HG03060 (cell line): ENCODE data around the gene PYGO2.
"Not testable (repeated sequence)": the region's sequence is repeated elsewhere in the genome, so short reads cannot be mapped to it uniquely, and the experiment has no call there.

Experiments
- ATAC-seq: cut with Tn5 transposase; IDR thresholded peaks from one replicate; pipeline ENCODE4 v1.9.1; 2021; ENCODE audit warnings: low read depth, moderate number of reproducible peaks; ENCODE audit not compliant: unreplicated experiment

The PYGO2 gene

GRCh38 chr1:154983776-154984466, 22.3 kb upstream of the PYGO2 start:
- ATAC-seq: no peak

DNA sequence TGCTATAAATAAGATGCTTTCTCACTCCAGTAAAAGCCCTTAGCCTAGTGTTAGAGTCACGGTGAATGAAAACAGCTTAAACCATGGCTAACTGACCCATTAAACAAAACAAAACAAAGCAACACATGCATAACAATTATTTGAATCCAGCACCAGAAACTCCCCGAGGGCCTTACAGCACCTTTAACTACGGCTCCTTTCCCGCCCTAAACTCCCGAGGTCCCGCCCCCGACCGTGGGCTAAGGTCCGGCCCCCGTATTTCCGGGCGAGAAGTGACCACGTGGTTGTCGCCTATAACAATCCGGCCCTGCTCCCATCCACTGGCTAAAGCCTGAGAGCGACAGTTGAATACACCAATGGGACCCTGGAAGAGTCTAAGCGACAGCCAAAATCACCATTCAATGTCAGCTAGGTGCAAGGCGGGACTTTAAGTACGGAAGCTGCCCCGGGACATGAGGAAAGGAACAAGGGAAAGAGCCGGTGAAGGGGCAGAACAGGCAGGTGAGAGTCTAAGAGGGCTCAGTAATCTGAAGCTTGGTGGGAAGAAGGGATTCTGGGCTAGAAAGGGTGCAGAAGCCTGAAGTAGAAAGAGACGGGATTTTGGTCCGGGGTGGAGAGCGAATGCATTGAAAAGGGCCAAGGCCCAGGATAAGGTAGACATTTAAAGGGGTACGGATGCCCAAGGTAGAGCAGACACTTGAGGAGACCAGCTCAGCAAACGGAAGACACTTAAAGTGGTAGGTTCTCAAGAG, 21.5 kb upstream of the PYGO2 start, which contains the start of gene FLAD1:
Gene FLAD1 (plus strand): TSS at position 448 of the 752 bp plus-strand sequence. CDS start 351 bp downstream, outside the sequence.
- ATAC-seq: peak; percentile 85

DNA sequence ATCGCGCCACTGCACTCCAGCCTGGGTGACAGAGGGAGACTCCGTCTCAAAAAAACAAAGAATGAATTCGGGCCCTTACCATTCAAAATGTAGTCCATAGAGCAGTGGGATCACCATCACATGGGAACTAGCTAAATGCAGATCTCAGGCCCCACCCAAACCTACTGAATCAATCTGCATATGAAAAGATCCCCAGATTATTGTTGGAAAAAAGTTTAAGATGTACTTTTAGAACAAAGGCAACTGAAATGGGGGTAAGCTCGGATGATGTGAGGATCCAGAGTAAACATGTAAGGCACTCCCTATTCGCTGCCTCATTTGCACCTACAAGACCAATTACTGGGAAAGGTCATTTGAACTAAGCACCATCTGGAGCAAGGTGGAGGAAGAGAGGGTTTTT, 20.8 kb upstream of the PYGO2 start:
- ATAC-seq: no peak

GRCh38 chr1:154978360-154978759, 16.8 kb upstream of the PYGO2 start:
- ATAC-seq: no peak

DNA sequence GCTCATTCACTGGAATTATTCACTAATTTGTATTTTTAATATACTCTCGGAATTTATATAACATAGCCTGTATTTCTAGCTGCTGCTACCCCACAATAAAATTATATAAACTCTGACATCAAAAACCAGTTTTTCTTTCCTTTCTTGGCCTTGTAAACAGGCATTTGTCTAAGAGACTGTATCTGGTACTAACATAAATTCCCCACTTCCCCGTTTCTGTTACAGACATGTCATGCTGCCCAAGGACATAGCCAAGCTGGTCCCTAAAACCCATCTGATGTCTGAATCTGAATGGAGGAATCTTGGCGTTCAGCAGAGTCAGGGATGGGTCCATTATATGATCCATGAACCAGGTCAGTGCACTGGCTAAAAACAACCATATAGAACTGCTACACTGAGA, 16.2 kb upstream of the PYGO2 start:
- ATAC-seq: not testable (repeated sequence)

DNA sequence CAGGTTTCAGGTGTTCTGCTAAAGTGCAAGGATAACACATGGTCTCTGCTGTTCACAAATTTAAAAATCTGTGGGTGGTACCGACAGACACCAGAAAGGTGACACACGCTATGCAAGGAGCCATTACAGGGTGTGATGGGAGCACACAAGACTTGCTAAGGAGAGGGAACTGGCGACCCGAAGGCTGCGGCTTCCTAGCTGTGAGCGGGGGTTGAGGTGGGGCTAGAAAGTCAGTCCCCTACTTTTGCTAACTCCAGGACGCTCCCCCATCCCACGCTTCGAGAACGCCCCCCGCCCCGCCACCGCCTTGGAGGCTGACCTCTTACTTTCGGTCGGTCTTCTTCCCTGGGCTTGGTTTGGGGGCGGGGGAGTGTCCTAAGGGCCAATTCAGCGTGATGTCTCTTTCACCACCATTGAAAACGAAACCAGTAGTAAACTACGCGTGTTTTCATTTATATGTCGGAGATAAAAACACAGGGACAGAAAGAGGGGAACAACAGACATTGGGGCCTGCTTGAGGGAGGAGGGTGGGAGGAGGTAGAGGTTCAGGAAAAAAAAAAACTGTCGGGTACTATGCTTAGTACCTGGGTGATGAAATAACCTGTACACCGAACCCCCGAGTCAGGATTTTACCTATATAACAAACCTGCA, 14.0 kb upstream of the PYGO2 start:
- ATAC-seq: no peak

- ATAC-seq: peak; percentile 38
Measured at GRCh38 chr1:154974808-154975408, 13.3 kb upstream of the PYGO2 start.

DNA sequence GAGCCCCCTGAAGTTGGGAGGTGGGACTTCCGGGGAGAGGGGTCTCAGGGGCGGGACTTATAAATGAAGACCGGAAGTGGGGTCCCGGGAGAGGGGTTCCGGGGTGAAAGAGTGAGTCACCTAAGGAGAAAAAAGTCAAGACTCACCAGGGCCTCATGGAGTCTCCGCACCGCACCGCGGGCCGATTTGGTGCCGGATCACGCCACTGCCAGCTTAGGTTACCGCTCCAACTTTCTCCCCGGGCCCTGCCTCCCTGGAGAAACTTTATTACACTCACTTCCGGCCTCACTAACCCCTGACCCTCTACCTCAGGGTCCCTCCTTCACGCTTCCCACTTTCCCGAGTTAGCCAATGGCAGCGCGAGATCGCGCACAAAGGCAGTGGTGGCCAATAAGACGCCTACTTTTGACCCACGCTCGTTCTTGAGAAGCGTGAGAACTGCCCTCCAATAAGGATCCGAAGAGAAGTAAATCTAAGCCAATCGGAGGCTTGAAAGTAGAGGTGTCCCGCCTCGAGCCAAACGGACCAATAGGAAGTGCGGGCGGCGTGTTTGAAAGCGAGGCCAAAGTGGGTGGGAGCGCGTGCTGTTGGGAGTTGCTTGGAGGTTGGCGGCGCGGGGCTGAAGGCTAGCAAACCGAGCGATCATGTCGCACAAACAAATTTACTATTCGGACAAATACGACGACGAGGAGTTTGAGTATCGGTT, 12.7 kb upstream of the PYGO2 start, which contains the start of gene CKS1B:
Gene CKS1B (plus strand): TSS at position 580 of the 706 bp plus-strand sequence. CDS start 65 bp downstream, at position 645.
- ATAC-seq: peak; percentile 76

GRCh38 chr1:154973344-154974101, 11.9 kb upstream of the PYGO2 start:
- no peak for ATAC-seq

DNA sequence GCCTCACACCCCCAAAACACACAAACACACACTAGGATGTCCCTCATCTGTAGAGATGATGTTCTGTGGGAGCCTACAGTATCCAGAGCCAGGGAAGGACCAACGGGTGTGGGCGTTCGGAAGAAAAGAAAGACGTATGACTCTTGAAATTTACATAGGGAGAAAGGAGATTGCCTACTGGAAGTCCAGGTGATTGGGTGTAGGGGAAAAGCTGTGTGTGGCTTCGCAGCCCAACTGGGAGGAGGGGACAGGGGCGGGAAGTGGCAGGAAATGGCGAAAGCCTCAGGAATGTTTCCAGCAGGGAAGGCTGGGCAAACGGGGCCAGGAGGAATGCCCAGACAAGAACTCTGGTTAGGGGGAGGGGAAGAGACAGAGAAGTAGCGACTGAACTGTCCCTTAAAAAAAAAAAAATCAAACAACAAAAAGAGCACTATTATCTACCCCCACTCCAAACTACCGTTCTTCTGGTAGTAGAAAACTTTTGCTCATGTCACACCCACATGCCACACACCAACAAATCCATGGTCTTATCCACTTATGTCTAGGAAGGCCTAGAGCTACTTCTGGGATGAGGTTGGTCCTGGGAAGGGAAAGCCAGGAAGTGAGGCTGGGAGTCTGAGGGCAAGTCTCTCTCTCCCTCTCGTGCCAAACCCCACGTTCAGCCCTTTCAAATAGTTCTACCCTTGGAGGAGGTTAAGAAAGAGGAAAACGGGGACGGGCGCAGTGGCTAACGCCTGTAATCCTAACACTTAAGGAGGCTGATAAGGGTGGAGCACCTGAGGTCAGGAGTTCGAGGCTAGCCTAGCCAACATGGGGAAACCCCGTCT, 11.1 kb upstream of the PYGO2 start:
- no peak for ATAC-seq

GRCh38 chr1:154972213-154972516, 10.6 kb upstream of the PYGO2 start:
- no peak for ATAC-seq

- no peak for ATAC-seq
Measured at GRCh38 chr1:154971341-154971998, 9.9 kb upstream of the PYGO2 start.

GRCh38 chr1:154970631-154971340, 9.2 kb upstream of the PYGO2 start, which contains the start of gene SHC1:
SHC1 (minus strand) TSS chr1:154970747; CDS start chr1:154970526, 221 bp downstream.
- ATAC-seq: no peak

- no peak for ATAC-seq
Measured at GRCh38 chr1:154969860-154970452, 8.4 kb upstream of the PYGO2 start.

- ATAC-seq: no peak
Measured at GRCh38 chr1:154969246-154969645, 7.7 kb upstream of the PYGO2 start.

DNA sequence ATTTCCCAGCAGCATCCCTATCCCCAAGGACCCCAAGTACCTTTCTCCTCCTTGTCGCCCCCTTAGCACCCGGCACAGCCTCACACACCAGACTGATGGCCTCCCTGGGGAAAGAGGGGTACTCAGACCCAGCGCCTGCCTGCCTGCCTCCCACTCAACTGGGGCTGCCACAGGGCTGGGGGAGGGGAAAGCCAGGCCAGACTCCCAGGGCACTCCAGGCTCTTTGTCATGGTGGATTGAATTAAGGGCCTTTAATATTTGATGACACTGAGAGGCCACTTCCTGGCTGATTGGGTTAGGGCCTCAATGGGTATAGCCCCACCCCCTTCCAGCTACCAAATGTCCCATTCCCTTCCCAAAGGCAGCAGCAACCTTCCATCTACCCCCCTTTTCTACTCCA, 7.1 kb upstream of the PYGO2 start:
- no peak for ATAC-seq

- no peak for ATAC-seq
Measured at GRCh38 chr1:154967331-154967950, 5.9 kb upstream of the PYGO2 start.
